ENCODE measurements around the gene LCE7A.

LCE7A gene, protein sequence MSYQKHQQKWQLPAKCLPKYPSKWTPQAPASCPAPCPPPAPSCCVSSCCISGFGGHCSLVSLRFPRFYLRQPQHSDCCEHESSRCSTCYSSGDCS

DNA sequence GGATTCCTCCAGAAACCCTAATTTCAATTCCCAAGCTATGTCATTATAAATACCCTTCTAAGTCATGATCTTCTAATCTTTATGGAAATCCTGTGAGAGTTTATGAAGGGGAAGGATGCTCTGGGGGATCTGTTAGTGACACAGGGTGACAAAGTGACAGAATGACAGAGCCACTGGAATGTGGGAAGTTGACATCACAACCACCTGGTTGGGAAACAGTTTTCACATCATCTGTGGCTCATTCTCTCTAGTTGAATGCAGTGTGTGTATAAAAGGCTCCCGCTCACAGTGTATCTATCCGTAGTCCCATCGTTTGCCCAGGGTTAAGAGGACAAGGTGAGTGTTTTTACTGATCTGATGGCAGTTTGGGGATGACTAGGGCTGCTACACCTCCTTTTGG lies at the start of gene LCE7A:
Gene LCE7A, plus strand, starts transcription at position 301 of the 400 bp plus-strand sequence. CDS start 702 bp downstream, outside the sequence.
- DNase-seq: no peak

DNA sequence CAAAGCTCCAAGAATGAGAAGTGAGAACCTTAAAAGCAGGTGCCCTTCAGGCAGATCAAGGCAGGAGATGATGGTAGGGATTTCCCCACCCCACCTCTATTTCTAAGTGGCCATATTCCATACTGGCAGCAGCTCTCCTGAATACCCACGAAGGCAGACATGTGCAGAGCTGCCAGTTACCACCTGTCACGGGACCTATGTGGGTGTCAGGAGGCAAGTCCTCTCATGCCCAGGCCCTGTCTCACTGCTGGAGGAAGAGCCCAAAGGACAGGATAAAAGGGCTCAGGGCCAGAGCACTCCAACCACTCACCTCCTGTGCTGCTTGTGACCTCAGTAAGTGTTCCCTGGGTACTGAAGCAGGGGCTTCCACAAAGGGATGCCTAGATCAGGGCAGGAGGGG lies 48.7 kb upstream of the LCE7A start:
- no peak for DNase-seq

DNA sequence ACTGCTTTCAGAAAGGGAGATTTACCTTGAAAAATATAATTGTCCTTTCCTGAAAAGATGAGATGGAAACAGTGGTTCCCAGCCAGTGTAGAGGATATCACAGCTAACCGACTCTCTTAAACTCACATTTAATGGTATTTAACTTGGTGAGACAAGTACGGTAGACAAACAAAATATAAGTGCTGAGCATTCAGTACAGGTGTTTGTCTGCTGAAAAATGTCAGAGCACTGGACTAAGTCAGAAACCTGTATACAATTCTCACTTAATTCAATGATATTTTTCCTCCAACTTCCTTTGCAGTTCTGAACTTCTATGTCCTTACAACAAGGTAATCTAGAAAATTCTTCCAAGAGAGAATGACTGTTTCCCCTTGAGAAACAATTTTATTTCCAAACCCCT lies 48.1 kb upstream of the LCE7A start, which contains the start of gene LCE1B:
Gene LCE1B, plus strand, starts transcription at position 301 of the 400 bp plus-strand sequence. CDS start 476 bp downstream, outside the sequence.
- no peak for DNase-seq

DNA sequence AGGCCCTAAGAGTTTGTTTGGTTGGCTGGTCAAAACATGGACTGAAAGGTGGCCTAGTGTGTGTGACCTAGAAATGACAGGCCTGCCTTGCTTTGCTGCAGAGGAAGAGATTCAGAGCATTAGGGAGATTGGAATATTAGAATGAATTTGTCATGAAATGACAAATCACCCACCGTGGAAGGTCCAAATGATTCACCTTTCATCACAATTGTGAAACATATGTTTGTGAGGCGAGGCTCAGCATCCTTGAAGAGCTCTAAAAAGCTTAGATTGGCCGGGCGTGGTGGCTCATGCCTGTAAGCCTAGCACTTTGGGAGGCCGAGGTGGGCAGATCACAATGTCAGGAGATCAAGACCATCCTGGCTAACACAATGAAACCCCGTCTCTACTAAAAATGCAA lies 42.5 kb upstream of the LCE7A start:
- DNase-seq: no peak

DNA sequence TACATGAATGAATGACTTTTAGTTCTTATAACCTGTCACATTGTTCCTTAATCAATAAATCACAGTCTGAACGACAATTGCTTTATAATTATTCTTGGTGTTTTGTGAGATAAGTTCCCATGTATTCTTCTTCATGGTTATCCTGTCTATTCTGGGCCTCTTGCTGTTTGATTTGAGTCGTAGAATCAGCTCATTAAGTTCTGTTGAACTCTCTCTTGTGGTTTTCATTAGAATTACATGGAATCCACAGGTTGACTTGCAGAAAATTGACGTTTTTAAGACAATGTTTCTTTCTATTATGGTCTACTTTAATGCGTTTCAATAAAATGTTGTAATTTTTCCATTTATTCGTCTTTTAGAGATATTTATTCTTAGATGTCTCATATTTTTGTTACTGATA lies 36.5 kb upstream of the LCE7A start:
- DNase-seq: no peak

DNA sequence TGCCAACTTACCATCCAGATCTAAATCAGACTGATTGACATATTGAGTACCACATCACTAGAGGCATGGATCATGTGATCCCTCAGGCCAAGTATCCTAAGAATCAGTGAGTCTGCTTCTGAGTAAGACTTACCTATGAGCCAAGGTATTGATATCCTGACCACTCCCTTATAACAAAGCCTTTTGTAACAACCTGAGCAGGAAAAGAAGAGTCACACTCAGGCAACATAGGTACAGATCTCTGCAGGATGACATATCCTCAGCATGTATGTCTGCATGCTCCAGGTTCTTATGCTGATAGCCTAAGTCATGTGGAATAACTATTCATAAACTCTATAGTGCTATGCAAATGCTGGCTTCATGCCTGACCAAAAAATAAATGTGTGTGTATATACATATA lies 34.8 kb upstream of the LCE7A start:
- no peak for DNase-seq

DNA sequence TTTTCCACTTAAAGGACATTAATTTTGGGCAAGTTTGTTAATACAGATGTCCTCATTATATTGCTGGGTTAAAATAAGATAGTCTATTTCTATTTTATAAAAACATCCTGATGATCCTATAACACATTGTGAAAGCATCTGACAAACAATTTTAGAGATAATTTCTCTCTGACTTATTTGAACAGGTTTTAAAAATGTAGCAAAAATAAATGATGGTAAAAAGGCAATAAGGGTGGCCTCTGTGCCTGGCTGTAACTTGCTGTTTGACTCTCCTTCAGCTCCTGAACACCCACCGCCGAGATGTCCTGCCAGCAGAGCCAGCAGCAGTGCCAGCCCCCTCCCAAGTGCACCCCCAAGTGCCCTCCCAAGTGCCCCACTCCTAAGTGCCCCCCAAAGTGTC lies 32.6 kb upstream of the LCE7A start, which contains the start of gene LCE1A:
Gene LCE1A, plus strand, starts transcription at position 301 of the 400 bp plus-strand sequence. Its CDS starts 0 bp downstream, at position 301.
- DNase-seq: no peak

DNA sequence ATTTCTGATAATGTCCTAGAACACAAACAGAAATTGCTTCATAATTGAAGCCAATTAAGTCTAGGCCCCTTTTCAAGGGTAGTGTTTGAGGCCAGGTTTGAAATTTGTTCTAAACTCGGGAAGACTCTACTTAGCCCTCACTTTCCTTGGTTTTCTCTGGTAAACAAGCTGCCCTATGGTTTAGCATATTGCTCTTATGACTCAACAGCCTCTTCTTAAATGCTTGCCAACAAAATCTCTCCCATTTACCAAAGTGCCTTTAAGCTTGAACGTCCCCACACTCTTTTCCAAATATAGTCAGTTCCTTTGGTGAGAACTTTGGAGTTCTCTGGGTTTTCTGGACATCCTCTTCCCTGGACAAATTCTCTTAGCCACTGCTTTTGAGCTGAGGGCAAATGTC lies 22.9 kb upstream of the LCE7A start:
- DNase-seq: no peak

DNA sequence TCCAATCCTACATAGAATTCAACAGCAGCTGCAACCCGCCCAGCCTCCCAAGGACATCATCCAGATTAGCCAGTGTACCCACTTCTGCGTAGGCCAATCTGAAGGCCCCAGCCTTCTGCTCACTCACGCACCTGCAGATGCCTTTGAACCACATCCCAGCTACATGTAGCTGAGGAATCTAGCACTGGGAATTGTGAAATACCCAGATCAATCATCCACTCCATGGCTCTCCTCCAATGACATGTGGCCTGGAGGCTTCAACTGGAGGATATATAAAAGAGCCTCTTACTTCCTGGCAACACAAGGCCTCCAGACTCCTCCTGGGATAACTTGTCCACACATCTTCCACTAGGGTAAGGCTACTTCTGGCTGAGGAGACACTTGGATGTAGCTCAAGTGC lies 17.2 kb upstream of the LCE7A start, which contains the start of gene LCE6A:
Gene LCE6A, plus strand, starts transcription at position 301 of the 400 bp plus-strand sequence. CDS start 665 bp downstream, outside the sequence.
- no peak for DNase-seq

DNA sequence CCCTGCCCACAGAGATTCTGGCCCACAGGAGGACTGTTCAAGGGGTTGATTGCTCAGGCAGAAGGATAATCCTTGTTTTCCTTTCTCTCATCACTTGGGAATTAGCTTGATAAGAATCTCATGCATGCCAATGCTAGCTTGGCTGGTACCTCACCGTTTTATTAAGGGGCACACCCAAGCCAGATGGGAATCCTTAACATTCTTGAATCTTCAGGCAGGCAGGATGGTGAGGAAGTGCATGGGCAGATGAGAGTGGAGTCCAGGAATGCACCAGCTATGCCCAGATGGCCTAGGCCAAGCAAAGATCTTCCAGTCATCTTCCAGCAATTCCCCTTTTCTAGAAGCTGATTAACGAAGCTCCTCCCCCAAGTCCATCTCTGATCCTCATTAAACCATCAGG lies 4.1 kb upstream of the LCE7A start:
- DNase-seq: no peak

DNA sequence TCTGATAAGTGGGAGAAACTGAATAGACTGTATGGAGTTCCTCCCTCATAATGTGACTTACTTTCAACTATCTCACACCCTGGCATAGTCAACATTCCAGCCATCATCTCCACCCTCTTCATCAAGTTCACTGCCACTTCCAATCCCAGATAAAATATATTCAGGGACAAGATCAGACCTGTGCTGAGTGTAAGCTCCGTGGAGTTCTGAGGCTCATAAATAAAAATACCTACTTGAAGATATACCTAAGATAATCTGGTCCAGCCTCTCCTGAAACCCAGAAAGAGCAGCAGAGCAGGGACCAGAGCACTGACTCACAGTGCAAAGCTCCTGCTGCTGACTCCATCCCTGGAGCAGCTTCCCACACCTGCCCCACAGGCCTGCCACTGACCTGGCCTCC lies 1.7 kb upstream of the LCE7A start:
- DNase-seq: no peak

DNA sequence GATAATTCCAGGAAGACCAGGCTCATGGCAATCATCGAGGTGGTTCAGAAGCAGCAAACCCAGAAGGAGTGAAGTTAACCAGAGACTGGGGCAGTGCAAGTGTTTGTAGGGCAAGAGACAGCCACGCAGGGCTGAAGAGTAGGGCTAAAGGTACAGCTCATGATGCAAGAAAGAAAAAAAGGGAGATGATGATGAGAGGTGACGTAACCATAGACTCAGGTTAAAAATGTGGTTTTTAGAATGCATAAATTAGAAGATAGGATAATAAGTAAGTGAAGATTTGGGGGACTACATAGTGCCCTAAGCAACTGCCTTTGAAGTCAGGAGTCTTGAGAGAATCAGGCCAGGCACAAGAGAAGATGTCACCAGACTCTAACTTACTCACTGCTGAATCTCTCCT lies 333 bp downstream of the LCE7A start:
- DNase-seq: no peak

DNA sequence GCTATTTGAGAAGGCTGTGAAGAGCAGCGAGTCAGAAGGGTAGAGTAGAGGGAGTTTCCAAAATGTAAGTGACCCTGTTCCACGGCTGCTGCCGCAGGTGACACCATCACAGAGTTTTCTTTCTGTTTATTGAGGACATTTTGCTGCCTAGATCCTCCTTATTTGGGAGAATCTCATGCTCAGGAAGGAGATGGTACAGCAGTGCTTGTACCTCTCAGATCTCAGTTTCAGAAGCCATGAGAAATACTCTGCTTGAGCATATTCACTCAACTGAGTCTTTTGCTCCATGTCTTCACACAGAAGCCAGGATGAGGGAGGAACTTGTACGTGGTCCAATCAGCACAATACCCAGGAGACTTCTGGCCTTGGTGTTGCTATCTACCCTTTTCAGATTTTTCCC lies 1.6 kb downstream of the LCE7A start:
- DNase-seq: no peak

DNA sequence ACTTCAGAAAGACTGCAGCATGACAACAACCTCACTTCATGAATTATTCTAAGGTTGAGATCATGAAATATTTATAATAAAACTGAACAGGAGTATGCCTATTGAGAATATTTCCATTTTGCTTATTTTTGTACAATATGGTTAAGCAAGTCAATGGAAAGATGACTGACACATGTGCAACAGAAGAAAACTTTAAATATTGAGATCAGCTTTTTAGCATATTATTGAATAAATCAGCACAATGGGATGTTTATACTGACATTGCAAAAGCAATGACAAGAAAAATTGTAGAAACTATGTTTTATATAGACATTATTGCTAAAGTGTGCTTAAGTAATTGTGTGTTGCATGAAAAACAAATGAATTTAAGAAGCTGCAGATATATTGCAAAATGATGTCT lies 4.6 kb downstream of the LCE7A start:
- DNase-seq: no peak

DNA sequence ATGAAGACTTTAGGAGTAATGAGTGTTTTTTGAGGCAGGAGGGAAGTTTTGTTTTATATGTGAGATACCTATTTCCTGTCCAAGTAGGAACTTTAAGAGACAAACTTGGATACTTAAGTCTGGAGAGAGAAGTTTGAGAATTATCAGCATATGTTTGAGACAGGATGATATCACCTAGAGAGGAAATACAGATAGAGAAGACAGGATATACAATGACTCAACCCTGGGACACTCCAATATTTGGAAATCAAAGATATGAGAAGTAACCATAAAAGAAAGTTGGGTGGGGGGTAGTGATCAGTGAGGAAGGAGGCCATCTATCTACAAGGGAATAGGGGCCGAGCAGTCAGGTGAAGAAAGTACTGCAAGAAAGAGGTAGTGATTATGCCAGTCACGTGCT lies 6.5 kb downstream of the LCE7A start:
- DNase-seq: no peak

DNA sequence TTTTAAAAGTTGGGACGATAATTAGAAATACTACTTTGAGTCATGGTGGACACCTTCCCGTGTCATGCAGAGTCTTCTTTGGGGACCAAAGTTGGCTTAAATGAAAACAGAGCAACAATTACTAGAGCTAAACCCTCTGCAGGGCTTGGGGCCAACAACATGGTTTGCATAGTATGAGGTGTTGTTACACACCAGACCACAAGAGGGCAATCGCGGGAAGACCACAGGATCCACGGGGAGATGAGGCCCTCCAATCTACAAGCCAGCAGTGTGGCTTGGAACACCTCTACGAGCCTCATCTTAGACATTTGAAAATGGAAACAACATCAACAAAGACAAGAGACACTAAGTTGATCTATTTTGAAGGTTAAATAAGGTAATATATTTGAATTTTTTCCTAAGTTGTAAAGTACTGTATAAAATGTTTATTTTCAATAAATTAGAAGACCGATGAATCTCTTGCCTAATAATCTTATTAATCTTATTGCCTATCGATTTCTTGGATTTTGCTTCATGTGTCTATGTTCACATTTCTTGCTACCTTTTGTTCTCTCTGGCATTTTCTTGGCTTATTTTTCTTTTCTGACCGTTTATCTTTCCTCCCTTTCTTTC lies 10.1 kb downstream of the LCE7A start:
- DNase-seq: peak; percentile 52 to 91

DNA sequence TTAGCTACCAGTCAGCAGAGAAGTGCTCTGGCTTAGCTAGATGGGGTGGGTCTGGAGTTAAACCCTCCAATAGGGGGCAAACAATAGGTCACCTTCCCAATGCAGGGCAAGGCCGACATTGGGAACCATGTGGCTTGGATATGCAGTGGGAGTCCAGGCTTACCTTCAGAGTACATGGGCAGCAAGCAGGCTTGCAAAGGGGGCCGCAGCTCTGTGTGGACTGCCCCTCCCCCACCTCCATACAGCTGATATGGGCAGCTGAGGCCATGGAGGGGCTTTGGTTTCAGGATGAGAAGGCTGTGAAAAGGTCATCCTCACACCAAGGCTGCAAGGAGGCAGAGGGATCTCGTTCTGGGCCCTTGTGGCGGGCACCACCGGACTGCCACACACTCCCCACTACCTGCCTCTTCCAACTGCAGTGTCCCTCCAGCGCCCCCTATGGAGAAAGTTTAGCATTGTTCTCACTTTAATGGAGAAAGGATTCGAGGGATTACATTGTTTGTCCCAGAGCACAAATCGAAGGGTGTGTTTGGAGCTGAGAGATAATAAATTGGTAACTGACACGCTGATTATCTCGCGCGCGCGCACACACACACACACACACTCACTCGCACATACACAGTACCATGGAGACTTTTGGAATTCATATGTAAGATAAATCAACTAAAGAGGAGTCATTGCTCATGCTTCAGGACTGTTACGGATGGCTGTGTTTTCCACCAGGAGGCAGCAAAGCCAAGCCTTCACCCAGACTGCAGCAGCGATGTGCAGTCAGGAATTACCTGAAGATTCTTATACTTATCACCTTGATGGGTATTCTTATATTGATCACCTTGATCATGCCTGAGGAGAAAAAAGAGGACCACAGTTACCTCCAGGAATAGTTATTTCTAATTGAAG lies 11.3 kb downstream of the LCE7A start:
- peak; percentile 21 to 55 for DNase-seq

DNA sequence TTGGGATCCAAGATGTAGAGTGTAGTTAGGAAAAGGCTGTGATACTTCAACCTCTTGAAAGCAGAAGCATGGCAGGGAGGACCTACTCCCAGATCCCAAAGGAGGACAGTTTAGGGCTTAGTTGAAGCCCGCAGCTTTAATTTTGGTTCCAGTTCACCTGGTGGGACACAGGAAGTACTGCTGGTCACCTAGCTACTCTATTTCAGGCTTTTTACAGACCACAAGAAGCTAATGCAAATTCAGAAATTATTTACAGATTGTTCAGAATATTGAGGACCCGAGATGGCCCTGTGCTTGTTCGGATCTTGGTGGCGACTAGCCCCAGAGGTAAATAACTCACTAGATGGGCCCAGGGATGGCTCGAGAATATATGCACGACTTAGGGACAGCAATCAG lies 11.9 kb downstream of the LCE7A start:
- DNase-seq: no peak

DNA sequence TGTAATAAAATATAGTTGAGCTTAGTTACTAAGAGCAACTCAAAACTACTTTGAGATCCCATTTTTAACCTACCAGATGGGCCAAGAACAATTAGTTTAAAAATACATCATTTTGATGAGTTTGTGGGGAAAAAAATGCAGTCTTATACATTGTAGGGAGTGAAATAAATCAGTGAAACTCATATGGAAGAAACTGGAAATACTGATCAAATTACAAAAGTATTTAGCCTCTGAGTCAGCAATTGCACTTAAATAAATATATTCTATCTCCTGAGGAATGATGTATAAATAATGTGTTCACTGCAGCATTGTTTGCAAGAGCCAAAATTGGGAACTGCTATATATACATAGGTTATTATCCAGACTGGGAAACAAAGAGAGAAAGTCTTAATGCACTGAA lies 13.7 kb downstream of the LCE7A start:
- DNase-seq: no peak

DNA sequence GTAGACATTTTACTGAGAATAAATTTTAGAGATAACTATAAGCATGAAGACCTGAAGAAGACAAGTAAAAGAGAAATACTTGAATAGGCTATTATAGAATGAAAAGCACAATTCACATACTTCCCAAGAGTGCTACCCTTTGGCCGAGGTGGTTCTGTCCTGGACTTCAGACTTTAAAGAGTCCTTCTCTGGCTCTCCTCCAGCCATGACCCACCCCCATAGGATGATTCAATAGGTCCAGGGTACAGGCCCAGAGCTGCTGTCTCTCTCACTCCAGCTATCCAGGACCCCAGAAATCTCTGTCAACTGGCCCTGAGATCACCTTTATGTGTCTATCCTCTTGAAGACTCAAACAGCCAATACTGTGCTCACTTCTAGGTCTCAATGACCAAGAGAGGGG lies 17.0 kb downstream of the LCE7A start:
- DNase-seq: no peak

DNA sequence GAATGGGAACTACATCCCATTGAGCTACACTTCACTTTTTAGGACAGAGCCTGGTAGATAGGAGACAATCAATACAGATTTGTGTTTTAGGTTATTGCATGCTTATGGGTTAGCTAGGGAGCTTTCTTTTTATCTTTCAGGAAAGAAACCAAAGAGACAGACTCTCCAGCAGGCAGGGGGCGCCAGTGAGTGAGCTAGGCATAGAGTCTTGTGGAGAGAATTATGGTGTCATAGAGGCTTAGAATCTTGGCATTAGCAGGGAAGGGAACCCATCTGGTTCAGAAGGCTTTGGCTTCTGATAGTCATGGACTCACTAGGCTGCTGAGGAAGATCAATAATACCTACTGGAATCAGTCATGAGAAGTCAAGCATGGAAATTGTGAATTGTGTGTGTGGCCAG lies 18.2 kb downstream of the LCE7A start, which contains the start of gene SMCP:
Gene SMCP, plus strand, starts transcription at position 281 of the 400 bp plus-strand sequence. CDS start 6,101 bp downstream, outside the sequence.
- DNase-seq: peak in 1 of 2 experiments; percentile 40

DNA sequence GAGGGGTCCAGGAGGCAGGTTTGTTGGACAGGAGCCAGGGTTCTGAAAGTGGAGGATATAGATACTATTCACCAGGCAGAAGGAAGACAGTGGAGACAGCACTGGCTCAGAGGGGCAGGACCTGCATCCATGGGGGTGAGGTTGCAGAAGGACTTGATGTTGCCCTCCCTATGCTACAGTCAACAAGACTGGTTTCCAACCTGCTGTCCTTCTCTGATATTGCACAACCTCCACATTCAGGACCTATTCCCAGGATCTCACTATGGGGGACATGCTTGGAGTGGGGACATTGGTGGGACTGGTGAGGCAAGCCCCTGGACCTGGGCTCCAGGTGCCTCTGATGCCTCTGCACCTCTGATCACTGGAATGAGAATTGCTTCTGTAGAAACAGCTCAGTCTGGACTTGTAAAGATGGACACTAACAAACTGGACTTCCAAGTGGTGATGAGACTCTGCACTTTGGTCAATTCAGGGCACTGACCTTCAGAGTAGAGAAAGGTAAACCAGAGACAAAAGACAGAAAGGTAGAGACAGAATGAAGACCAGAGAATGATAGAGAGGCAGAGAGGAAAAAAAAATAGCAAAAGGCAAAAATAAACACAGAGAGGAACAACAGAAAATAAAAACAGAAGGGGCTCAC lies 19.9 kb downstream of the LCE7A start:
- no peak for DNase-seq

DNA sequence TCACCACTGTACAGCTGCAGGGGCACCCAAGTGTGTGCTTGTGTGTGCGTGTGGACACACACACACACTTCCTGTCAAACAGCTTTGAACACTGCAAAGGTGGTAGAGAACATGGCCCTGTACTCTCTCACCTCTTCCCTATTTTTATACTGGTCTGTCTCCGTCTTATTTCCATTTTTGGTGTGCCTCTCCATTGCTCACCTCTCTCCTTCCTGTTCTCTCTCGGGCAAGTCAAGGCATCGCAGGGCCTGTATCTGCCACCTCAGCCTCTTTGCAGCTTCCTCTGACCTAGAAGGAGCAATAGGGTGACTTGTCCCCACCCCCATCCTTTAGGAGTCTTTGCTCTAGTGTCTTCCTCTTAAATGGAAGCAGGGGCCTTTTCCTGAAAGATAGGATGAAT lies 20.5 kb downstream of the LCE7A start:
- DNase-seq: no peak
